Fibroblast of pulmonary artery (primary cell): ENCODE data around the gene NISCH.
A peak's percentile ranks its signal among the peaks of the same experiment; 100 is the strongest.

Source experiments
- DNase-seq: peaks from one replicate; pipeline ENCODE4 v3.0.0-alpha.2; 2010; ENCODE audit warnings: low read depth
- H3K4me3 ChIP-seq: replicated peaks from 2 replicates; pipeline ENCODE4 v1.5.1; 2011; ENCODE audit warnings: low read depth, mild to moderate bottlenecking, control low read depth, low read length, moderate library complexity
- CTCF ChIP-seq: IDR thresholded peaks from 2 replicates; pipeline ENCODE4 v1.5.1; 2011; ENCODE audit warnings: mild to moderate bottlenecking, control low read depth, low read length, inconsistent platforms; ENCODE audit errors: missing control alignments

The NISCH gene

DNA sequence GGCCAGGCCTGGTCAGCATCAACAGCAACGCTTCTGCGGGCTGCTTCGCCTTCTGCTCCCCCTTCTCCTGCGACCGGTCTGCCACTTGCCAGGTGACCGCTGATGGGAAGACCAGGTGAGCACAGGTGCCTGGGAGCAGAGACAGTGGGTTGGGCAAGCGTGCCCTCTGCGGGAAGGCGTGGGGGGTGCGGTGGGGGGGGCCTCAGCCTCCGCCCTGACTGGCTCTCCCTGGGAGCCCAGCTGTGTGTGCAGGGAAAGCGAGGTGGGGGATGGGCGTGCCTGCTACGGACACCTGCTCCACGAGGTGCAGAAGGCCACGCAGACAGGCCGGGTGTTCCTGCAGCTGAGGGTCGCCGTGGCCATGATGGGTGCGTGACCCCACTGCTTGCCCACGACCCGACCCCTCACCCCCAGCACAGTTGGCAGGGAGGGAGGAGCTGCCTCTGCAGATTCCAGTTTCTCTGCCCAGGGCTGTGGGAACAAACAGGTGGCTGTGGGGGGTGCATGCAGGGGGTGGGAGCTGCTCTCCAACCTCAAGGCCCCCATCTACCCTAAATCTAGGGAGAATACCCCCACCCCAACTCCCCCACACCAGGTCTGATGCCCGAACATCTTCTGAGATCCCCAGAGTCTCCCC is 48.5 kb downstream of the NISCH start:
- no peak for TF ChIP-seq CTCF
- no peak overlapping the region for H3K4me3 ChIP-seq
- DNase-seq, result no peak

DNA sequence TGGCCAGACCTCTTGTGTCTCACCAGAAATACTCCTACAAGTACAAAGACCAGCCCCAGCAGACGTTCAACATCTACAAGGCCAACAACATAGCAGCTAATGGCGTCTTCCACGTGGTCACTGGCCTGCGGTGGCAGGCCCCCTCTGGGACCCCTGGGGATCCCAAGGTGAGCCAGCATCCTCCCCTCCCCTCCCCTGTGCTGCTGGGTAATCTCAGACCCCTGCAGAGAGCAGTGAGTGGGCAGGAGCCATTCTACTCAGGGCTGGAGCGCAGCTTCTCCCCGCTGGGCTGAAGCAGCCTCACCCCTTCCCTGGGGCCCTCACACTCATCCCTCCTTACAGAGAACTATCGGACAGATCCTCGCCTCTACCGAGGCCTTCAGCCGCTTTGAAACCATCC is 49.6 kb downstream of the NISCH start:
- TF ChIP-seq CTCF, result no peak
- no peak for DNase-seq
- H3K4me3 ChIP-seq, result no peak overlapping the region

DNA sequence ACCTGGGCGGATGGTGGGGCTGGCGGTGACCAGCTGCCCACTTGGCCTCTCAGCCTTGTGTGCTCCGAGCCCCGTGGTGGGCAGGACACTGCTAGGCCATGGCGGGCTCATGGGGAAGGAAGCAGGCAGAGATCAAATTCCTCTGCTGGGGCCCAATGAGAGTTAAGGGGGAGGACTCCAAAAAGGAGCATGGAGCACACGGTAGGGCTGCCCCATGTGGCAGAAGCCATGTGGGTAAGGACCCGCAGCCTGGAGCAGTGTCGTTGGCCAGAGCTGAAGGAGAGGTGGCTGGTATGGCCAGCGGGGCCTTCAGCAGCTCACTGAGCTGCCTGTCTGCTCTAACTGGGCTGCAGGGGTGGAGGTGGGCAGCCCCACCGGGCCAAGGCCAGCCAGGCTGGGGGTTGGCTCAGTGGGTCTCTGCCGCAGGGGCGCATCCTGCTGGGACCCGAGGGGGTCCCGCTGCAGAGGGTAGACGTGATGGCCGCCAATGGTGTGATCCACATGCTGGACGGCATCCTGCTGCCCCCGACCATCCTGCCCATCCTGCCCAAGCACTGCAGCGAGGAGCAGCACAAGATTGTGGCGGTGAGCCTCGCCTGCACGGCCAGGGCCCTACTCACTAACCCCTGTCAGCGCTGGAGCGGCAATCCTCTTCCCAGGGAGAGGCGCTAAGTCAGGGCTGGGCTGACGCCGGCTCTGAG is 51.0 kb downstream of the NISCH start:
- no peak for TF ChIP-seq CTCF
- no peak overlapping the region for H3K4me3 ChIP-seq
- no peak for DNase-seq

DNA sequence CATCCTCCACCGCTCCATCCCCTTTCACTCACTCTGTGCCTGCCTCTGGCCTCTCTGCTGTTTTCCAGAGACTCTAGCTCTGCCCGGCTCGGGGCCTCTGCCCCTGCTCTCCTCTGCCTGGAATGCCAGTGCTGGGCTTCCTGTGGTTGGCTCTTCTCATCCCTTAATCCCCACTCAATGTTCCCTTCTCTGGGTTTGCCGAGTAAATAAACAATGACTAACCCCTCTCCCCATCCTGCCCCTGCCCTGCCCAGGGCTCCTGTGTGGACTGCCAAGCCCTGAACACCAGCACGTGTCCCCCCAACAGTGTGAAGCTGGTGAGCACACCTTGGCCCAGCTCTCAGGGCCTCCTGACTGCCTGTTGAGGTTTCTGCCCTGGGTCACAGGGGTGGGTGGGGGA is 52.0 kb downstream of the NISCH start:
- no peak for TF ChIP-seq CTCF
- peak; percentile 28 for DNase-seq
- no peak overlapping the region for H3K4me3 ChIP-seq

DNA sequence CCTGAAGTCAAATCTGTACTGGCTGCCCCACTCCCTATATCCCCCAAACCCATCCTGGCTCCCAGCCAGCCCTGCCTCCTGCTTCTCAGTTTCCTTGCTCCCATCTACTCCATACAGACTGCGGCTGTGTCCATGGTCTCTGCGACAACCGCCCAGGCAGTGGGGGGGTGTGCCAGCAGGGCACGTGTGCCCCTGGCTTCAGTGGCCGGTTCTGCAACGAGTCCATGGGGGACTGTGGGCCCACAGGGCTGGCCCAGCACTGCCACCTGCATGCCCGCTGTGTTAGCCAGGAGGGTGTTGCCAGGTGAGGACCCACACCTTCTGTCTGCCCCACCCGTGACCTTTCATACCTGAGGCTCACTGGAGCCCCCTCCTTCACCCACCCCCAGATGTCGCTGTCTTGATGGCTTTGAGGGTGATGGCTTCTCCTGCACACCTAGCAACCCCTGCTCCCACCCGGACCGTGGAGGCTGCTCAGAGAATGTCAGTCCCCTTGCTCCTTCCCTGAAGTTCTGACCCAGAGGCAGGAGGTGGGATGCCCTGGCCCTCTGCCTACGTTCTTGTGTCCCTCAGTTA is 54.4 kb downstream of the NISCH start:
- no peak for DNase-seq
- no peak for TF ChIP-seq CTCF
- H3K4me3 ChIP-seq, result no peak overlapping the region

DNA sequence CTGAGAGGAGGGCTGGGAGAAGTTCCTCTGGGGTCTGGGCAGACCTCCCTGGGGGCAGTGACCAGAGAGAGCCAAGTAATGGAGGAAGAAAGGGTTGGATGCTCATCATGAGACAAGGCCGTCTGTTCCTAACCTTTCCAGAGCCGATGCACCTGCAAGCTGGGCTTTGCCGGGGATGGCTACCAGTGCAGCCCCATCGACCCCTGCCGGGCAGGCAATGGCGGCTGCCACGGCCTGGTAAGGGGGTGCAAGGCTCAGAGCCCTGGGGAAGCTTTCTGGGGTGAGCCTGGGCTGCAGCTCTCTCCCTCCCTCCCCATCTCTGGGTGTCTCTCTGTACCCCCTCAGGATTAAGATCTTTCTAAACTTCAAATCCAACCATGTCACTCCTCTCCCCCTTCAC is 56.1 kb downstream of the NISCH start:
- H3K4me3 ChIP-seq, result no peak overlapping the region
- DNase-seq, result no peak

More for the DNA sequence above, 56.1 kb downstream of the NISCH start:
- TF ChIP-seq CTCF, result no peak
